ENCODE results near the gene RAB9B.

DNA sequence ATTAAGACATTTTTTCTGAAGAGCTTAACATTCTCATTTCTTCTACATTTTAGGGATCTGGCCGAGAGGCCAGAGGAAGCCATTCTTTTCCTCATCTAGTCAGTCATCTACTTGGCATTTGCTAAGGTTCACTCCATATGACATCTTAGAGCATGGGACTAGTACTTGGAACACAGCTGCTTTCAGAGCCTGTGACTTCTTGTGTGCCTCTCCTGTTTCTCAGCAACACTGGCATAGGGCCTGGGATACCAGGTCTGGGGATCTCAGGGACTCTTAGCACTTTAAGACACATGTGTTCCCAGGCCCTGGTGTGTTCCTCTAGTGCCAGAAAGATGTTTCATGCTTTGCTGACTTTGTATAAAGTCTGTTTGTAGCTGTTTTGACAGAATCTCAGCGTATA, 48.1 kb downstream of the RAB9B start:
- TF ChIP-seq YY1 (IDR thresholded peaks at IDR 0.05; ENCODE audit: insufficient read depth, insufficient read length) (no peak), ZNF274 (IDR thresholded peaks at IDR 0.05; ENCODE audit: low read depth, low read length) (no peak), SUZ12 (IDR thresholded peaks at IDR 0.05; ENCODE audit: extremely low read depth, insufficient read depth, insufficient read length) (no peak)

Measured in NT2/D1 (cell line).